Measurements from ENCODE around the gene SEMA3B.

DNA sequence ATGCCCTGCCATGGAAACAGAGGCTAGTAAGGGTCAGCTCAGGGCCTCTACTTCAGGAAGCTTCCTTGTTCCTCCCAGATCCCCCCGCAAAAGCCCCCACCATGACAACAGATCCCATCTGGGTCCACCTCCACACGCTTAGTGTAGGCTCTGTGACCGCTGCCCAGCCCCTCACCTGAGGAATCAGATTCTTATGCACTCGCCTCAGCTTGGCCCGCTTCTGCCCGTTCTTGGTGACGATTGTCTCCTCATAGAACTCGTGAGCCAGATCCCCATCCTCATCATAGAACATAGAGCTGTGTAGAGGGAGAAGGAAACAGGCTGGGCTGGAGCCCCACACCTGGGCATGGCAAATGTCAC is 57.2 kb downstream of the SEMA3B start:
- TF ChIP-seq EZH2phosphoT487 (IDR thresholded peaks at IDR 0.05; ENCODE audit: borderline replicate concordance, low read depth, low read length): no peak
- TF ChIP-seq, protein P1, sequence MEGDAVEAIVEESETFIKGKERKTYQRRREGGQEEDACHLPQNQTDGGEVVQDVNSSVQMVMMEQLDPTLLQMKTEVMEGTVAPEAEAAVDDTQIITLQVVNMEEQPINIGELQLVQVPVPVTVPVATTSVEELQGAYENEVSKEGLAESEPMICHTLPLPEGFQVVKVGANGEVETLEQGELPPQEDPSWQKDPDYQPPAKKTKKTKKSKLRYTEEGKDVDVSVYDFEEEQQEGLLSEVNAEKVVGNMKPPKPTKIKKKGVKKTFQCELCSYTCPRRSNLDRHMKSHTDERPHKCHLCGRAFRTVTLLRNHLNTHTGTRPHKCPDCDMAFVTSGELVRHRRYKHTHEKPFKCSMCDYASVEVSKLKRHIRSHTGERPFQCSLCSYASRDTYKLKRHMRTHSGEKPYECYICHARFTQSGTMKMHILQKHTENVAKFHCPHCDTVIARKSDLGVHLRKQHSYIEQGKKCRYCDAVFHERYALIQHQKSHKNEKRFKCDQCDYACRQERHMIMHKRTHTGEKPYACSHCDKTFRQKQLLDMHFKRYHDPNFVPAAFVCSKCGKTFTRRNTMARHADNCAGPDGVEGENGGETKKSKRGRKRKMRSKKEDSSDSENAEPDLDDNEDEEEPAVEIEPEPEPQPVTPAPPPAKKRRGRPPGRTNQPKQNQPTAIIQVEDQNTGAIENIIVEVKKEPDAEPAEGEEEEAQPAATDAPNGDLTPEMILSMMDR (conservative IDR thresholded peaks at IDR 0.05; ENCODE audit: low read length): no peak
